ENCODE results near the gene TBX21.

Gene TBX21

DNA sequence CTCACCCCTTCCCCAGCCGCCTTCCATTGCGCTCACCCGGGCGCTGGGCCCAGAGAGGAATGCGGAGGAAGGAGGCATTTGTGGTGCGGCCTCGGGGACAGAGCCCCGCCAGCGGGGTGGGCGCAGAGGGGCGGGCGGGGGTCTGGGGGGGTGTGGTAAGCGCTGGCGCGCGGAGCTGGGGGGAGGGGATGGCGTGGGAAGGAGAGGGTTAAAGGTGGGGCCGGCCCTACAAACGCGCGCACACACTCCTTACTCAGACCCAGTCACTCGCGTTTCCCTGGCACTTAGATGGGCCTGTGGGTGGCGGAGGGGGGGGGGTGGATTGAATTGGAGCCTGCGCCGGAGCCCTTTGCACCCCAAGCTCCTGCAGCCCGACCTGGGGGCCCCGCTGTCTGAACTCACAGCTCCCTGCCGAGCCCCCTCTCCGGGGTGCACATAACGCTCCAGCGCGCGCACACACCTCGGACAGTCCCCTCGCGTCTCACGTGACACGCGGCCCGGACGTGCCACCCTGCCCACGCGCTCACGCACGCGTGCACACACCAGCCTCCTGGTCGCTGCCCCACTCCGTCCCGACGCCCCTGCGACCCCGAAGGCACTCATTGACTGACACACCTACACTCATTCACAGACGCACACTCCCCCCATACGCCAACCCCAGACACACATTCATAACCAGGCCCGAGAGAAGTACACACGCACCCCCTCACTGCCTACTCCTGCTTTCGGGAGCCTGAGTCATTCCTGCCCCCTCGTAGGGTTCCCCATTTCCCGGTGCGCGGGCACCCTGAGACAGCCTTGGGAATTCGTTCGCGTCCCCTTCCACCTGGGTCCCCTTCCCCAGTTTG, 38.2 kb upstream of the TBX21 start:
- Histone ChIP-seq H3K9me3 (ENCODE audit: insufficient read depth, low read length) (no peaks in the 10 kb centered on the region), H3K4me3 (ENCODE audit: insufficient read length, low read depth) (peak overlapping the region; percentile 87), H3K27me3 (ENCODE audit: insufficient read depth, insufficient read length) (no peaks in the 10 kb centered on the region), H3K4me1 (ENCODE audit: insufficient read depth, insufficient read length) (peaks cover 31% of the 10 kb centered on the region), H3K36me3 (ENCODE audit: insufficient read depth, insufficient read length, low read length) (peaks cover 29% of the 10 kb centered on the region), H3K9ac (ENCODE audit: insufficient read length, low read depth) (peak overlapping the region; percentile 96)
- DNase-seq (ENCODE audit: low read depth, low spot score) = no peak
- TF ChIP-seq YY1 (IDR thresholded peaks at IDR 0.05; ENCODE audit: insufficient read depth, insufficient read length) (no peak), SUZ12 (IDR thresholded peaks at IDR 0.05; ENCODE audit: extremely low read depth, insufficient read depth, insufficient read length) (no peak), ZNF274 (IDR thresholded peaks at IDR 0.05; ENCODE audit: low read depth, low read length) (no peak)

DNA sequence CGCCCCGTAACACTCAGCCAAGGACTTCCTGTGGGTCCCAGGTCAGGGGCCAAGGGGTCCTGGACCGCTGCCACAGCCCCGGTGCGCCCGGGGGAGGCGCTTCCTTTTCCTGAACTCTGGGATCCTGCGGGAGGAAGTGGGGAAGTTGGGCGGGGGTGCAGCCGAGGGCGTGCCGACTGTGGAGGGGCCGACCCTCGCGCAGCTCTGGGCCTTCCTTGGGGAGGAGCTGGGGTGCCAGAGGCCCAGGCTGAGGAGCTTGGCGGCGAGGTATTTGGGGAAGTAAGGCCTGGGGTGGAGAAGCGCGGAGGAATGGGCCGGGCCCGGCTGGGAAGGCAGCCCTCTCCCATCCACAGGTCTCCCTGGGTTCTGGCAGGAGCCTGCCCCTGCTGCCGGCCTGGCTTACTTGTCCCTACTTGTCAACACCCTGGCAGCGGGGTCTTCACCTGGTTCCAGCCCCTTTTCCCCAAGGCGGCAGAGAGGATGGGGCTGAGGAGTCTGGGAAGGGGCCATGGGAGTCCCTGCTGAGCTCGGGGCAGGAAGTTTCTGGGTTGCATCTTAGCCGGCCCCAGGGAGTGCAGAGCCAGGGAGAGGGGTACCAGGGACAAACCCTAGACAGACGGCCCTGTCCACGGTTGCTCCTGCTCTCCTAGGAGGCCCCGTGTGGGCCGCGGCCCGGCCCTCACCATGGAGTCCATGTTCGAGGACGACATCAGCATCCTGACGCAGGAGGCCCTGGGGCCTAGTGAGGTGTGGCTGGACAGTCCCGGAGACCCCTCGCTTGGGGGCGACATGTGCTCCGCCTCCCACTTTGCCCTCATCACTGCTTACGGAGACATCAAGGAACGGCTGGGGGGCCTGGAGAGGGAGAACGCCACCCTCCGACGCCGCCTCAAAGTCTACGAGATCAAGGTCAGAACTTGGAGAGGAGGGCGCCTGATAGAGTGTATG, 37.3 kb upstream of the TBX21 start:
- Histone ChIP-seq H3K9ac (ENCODE audit: insufficient read length, low read depth) (peak overlapping the region; percentile 96), H3K27me3 (ENCODE audit: insufficient read depth, insufficient read length) (no peaks in the 10 kb centered on the region), H3K9me3 (ENCODE audit: insufficient read depth, low read length) (no peaks in the 10 kb centered on the region), H3K4me1 (ENCODE audit: insufficient read depth, insufficient read length) (peaks cover 26% of the 10 kb centered on the region), H3K36me3 (ENCODE audit: insufficient read depth, insufficient read length, low read length) (peaks cover 35% of the 10 kb centered on the region), H3K4me3 (ENCODE audit: insufficient read length, low read depth) (peak overlapping the region; percentile 87)
- TF ChIP-seq SUZ12 (IDR thresholded peaks at IDR 0.05; ENCODE audit: extremely low read depth, insufficient read depth, insufficient read length) = no peak
- TF ChIP-seq ZNF274 (IDR thresholded peaks at IDR 0.05; ENCODE audit: low read depth, low read length) = no peak
- TF ChIP-seq YY1 (IDR thresholded peaks at IDR 0.05; ENCODE audit: insufficient read depth, insufficient read length) = no peak
- no peak for DNase-seq (ENCODE audit: low read depth, low spot score)

DNA sequence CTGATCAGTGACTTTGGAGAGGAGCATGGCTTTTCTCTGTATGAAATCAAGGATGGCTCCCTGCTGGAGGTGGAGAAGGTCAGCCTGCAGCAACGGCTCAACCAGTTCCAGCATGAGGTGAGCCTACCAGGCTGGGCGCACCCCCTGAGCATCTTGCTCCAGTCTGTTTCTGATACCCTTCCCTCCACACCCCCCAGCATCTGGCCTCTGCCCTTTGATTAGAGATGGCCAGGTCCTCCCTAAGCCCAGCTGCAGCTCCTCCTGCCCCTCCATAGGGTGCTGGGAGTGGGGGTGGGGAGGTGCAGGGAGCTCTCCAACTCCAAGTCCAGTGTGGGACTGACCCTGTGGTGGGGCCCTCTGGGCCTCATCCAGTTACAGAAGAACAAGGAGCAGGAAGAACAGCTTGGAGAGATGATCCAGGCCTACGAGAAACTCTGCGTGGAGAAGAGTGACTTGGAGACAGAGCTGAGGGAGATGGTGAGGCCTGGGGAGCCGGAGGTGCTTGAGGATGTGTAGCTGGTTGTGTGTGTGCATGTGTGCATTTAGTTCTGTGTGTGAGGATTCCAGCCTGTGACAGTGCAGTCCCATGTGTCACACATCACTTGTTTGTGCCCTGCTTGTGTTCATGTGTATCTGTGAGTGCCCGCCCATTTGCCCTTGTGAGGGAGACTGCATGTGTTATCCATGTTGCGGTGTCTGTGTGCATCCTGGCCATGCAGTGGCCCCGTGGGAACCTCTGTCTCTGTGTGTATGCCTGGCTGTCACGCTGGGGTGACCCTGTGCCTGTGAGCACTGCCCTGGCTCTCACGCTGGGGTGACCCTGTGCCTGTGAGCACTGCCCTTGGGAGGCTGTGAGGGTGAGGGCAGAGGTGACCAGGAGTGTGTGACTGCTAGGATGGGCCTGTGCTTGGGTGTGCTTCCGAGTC, 36.1 kb upstream of the TBX21 start:
- H3K36me3 ChIP-seq (ENCODE audit: insufficient read depth, insufficient read length, low read length) = peaks cover 47% of the 10 kb centered on the region
- no peaks in the 10 kb centered on the region for H3K9me3 ChIP-seq (ENCODE audit: insufficient read depth, low read length)
- DNase-seq (ENCODE audit: low read depth, low spot score) = no peak
- no peak for TF ChIP-seq YY1 (IDR thresholded peaks at IDR 0.05; ENCODE audit: insufficient read depth, insufficient read length)
- no peak for TF ChIP-seq SUZ12 (IDR thresholded peaks at IDR 0.05; ENCODE audit: extremely low read depth, insufficient read depth, insufficient read length)
- TF ChIP-seq ZNF274 (IDR thresholded peaks at IDR 0.05; ENCODE audit: low read depth, low read length) = no peak
- H3K4me3 ChIP-seq (ENCODE audit: insufficient read length, low read depth) = no peak overlapping the region
- peaks cover 29% of the 10 kb centered on the region for H3K4me1 ChIP-seq (ENCODE audit: insufficient read depth, insufficient read length)
- peak overlapping the region; percentile 43 for H3K9ac ChIP-seq (ENCODE audit: insufficient read length, low read depth)
- H3K27me3 ChIP-seq (ENCODE audit: insufficient read depth, insufficient read length) = no peaks in the 10 kb centered on the region

DNA sequence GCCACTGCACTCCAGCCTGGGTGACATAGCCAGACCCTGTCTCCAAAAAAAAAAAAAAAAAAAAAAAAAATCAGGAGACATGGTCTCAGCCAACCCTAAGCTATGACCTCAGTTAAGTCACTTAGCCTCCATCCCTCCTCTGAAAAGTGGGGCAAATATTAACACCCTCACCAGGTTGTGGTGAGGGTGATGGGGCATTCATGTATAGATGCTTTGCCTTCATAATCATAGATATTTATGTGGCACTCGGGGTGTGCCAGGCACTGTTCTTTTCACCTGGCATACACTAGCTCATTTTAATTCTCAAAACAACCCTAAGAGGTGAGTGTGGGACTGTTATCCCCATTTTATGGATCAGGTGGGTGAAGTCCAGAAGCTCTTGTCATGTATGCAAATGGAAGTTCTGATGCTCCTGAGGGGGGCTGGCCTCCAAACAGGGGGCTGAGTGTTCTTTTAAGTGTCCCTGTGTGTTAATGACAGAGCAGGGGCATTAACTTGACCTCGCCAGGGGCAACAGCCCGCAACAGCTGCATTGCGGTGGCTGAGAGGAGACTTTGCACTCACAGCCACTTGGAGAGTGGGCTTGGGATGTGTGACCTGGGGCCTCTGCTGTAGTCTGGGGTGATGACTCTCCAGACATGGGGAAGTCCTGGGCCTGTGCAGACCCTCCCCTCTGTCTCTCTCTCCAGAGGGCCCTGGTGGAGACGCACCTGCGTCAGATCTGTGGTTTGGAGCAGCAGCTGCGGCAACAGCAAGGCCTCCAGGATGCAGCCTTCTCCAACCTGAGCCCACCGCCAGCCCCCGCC, 34.9 kb upstream of the TBX21 start:
- peaks cover 29% of the 10 kb centered on the region for H3K4me1 ChIP-seq (ENCODE audit: insufficient read depth, insufficient read length)
- H3K4me3 ChIP-seq (ENCODE audit: insufficient read length, low read depth) = no peak overlapping the region
- DNase-seq (ENCODE audit: low read depth, low spot score) = no peak
- H3K36me3 ChIP-seq (ENCODE audit: insufficient read depth, insufficient read length, low read length) = peaks cover 56% of the 10 kb centered on the region
- no peaks in the 10 kb centered on the region for H3K9me3 ChIP-seq (ENCODE audit: insufficient read depth, low read length)
- H3K27me3 ChIP-seq (ENCODE audit: insufficient read depth, insufficient read length) = no peaks in the 10 kb centered on the region
- TF ChIP-seq SUZ12 (IDR thresholded peaks at IDR 0.05; ENCODE audit: extremely low read depth, insufficient read depth, insufficient read length) (no peak), ZNF274 (IDR thresholded peaks at IDR 0.05; ENCODE audit: low read depth, low read length) (no peak), YY1 (IDR thresholded peaks at IDR 0.05; ENCODE audit: insufficient read depth, insufficient read length) (no peak)
- H3K9ac ChIP-seq (ENCODE audit: insufficient read length, low read depth) = no peak overlapping the region

DNA sequence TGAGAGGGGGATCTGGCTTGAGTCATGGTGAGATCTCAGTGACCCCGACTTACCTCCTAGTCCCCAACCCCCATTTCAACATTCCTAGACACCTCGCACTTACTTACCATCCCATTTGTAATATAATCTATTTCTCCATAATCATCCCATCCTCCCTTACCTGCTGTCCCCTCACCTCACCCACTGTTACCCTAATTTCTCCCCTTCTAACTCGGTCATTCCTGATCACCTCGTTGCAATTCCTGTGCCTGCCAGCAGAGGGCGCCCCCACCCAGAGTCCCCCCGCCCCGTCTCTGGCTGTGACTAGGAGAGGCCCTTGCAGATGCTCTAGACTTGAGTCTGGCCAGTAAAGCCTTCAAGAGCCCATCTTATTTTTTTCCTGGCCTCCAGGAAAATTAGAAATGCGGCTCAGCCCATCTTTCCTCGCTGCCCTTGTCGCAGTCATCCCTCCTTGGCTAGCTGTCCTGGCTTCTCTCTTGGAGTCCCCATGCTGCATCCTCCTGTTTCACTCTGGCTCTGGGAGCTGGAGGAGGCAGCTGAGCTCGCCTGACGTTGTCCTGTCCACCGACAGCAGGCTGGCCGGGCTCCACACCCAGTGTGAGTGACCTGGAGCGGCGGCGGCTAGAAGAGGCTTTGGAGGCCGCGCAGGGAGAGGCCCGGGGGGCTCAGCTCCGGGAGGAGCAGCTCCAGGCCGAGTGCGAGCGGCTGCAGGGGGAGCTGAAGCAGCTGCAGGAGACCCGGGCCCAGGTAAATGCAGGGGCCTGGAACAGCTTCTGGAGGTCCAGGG, 34.1 kb upstream of the TBX21 start:
- no peak for DNase-seq (ENCODE audit: low read depth, low spot score)
- no peak overlapping the region for H3K9ac ChIP-seq (ENCODE audit: insufficient read length, low read depth)
- peaks cover 30% of the 10 kb centered on the region for H3K4me1 ChIP-seq (ENCODE audit: insufficient read depth, insufficient read length)
- peaks cover 64% of the 10 kb centered on the region for H3K36me3 ChIP-seq (ENCODE audit: insufficient read depth, insufficient read length, low read length)
- TF ChIP-seq YY1 (IDR thresholded peaks at IDR 0.05; ENCODE audit: insufficient read depth, insufficient read length) (no peak), ZNF274 (IDR thresholded peaks at IDR 0.05; ENCODE audit: low read depth, low read length) (no peak), SUZ12 (IDR thresholded peaks at IDR 0.05; ENCODE audit: extremely low read depth, insufficient read depth, insufficient read length) (no peak)
- no peaks in the 10 kb centered on the region for H3K9me3 ChIP-seq (ENCODE audit: insufficient read depth, low read length)
- no peaks in the 10 kb centered on the region for H3K27me3 ChIP-seq (ENCODE audit: insufficient read depth, insufficient read length)
- no peak overlapping the region for H3K4me3 ChIP-seq (ENCODE audit: insufficient read length, low read depth)

Measured in NT2/D1 (cell line).